ENCODE measurements around the gene SCGB3A1. TPM values are rescaled to one million over a fixed set of nuclear protein-coding genes. Genes with fewer than 3 reads are reported as not detected.

Gene SCGB3A1
- total and polyA plus RNA-seq, 9 of the 15 experiments (the other 6 are each of a cell fraction or from before 2014, with no cell fraction given), result 0.33 TPM; not detected in 8

GRCh38 chr5:180555168-180555921, 36.0 kb downstream of the SCGB3A1 start (continued):
- peak; percentile 40; the same call in 1 of the 2 replicates for TF ChIP-seq ETV1 (tag; conservative IDR thresholded peaks at IDR 0.05; ENCODE audit: low read depth)
- no peak for TF ChIP-seq ZNF282 (CRISPR knock-in tag; IDR thresholded peaks at IDR 0.05)
- TF ChIP-seq ZNF592 (IDR thresholded peaks at IDR 0.05), result peak; percentile 64; the same call in 1 of the 2 replicates
- peak; percentile 69 to 96; a peak in 2 of 4 replicates for TF ChIP-seq HDAC1 (IDR thresholded peaks at IDR 0.05)
- no peak for TF ChIP-seq ZNF224 (CRISPR knock-in tag; IDR thresholded peaks at IDR 0.05)
- TF ChIP-seq MEIS2 (IDR thresholded peaks at IDR 0.05; ENCODE audit: partially characterized antibody), result peak; percentile 93
- TF ChIP-seq ZNF583 (CRISPR knock-in tag; IDR thresholded peaks at IDR 0.05), result no peak
- TF ChIP-seq ZNF280A (IDR thresholded peaks at IDR 0.05; ENCODE audit: low read depth, partially characterized antibody), result no peak
- TF ChIP-seq SMARCC2 (IDR thresholded peaks at IDR 0.05; ENCODE audit: low read depth), result peak; percentile 98
- TF ChIP-seq, protein P1, sequence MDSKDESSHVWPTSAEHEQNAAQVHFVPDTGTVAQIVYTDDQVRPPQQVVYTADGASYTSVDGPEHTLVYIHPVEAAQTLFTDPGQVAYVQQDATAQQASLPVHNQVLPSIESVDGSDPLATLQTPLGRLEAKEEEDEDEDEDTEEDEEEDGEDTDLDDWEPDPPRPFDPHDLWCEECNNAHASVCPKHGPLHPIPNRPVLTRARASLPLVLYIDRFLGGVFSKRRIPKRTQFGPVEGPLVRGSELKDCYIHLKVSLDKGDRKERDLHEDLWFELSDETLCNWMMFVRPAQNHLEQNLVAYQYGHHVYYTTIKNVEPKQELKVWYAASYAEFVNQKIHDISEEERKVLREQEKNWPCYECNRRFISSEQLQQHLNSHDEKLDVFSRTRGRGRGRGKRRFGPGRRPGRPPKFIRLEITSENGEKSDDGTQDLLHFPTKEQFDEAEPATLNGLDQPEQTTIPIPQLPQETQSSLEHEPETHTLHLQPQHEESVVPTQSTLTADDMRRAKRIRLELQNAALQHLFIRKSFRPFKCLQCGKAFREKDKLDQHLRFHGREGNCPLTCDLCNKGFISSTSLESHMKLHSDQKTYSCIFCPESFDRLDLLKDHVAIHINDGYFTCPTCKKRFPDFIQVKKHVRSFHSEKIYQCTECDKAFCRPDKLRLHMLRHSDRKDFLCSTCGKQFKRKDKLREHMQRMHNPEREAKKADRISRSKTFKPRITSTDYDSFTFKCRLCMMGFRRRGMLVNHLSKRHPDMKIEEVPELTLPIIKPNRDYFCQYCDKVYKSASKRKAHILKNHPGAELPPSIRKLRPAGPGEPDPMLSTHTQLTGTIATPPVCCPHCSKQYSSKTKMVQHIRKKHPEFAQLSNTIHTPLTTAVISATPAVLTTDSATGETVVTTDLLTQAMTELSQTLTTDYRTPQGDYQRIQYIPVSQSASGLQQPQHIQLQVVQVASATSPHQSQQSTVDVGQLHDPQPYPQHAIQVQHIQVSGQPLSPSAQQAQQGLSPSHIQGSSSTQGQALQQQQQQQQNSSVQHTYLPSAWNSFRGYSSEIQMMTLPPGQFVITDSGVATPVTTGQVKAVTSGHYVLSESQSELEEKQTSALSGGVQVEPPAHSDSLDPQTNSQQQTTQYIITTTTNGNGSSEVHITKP (IDR thresholded peaks at IDR 0.05; ENCODE audit: partially characterized antibody), result peak; percentile 65
- no peak for TF ChIP-seq ZHX1 (conservative IDR thresholded peaks at IDR 0.05; ENCODE audit: low read length)
- no peak for TF ChIP-seq NFXL1 (CRISPR knock-in tag; IDR thresholded peaks at IDR 0.05)
